ENCODE results near the gene FMO2.

Gene FMO2

GRCh38 chr1:171195767-171196166 is 10.7 kb downstream of the FMO2 start:
- no peak overlapping the region for H3K27ac ChIP-seq (replicated peaks; ENCODE audit: low read length)
- no peak overlapping the region for H3K4ac ChIP-seq (ENCODE audit: low read length)
- H3K4me3 ChIP-seq (ENCODE audit: low read length in 2 of 2): no peak overlapping the region
- peaks cover 0 to 1% of the 10 kb centered on the region in 2 donors for H3K4me1 ChIP-seq (ENCODE audit: control insufficient read depth in 2 of 2, insufficient read depth in 1 of 2, low read depth in 1 of 2, low read length in 2 of 2)
- H3K14ac ChIP-seq (ENCODE audit: low read length): no peak overlapping the region
- DNase-seq (ENCODE audit: low spot score): no peak
- H3K79me1 ChIP-seq (ENCODE audit: low read depth, low read length): no peaks in the 10 kb centered on the region
- H4K91ac ChIP-seq (ENCODE audit: low read depth, low read length, poor library complexity): no peak overlapping the region
- no peaks in the 10 kb centered on the region for H3K9me3 ChIP-seq (replicated peaks in 1 of 2; ENCODE audit: control insufficient read depth in 2 of 2, insufficient read depth in 1 of 2, low read depth in 1 of 2, low read length in 2 of 2)
- H3K18ac ChIP-seq (ENCODE audit: low read length): no peak overlapping the region
- no peak overlapping the region for H2BK120ac ChIP-seq (ENCODE audit: low read depth, low read length)
- no peaks in the 10 kb centered on the region for H3K27me3 ChIP-seq (ENCODE audit: control insufficient read depth in 3 of 3, insufficient read depth in 3 of 3, low read depth in 1 of 3, low read length in 3 of 3)
- no peak overlapping the region for H2AK5ac ChIP-seq (ENCODE audit: low read depth, low read length)
- H4K8ac ChIP-seq (ENCODE audit: low read depth, low read length): no peak overlapping the region
- no peaks in the 10 kb centered on the region for H3K36me3 ChIP-seq (replicated peaks in 1 of 2; ENCODE audit: control insufficient read depth in 2 of 2, insufficient read depth in 2 of 2, low read length in 2 of 2)
- H2BK5ac ChIP-seq (ENCODE audit: low read length): no peak overlapping the region
- H2BK15ac ChIP-seq (ENCODE audit: low read length): no peak overlapping the region
- no peak overlapping the region for H3K23ac ChIP-seq (ENCODE audit: low read depth, low read length, poor library complexity)
- no CpG with 5 or more reads among the region's 3 CpGs for WGBS, 2 donors (ENCODE audit: extremely low coverage in 2 of 2, insufficient read length in 2 of 2, insufficient replicate concordance in 1 of 2)
- no peak overlapping the region for H3K9ac ChIP-seq (ENCODE audit: low read depth, low read length, poor library complexity)
- H2AFZ ChIP-seq (ENCODE audit: low read length): no peak overlapping the region
- H3K4me2 ChIP-seq (ENCODE audit: insufficient read depth, low read length, poor library complexity, severe bottlenecking): no peak overlapping the region
- H2BK12ac ChIP-seq (ENCODE audit: low read length): no peak overlapping the region

GRCh38 chr1:171196351-171196750 is 11.3 kb downstream of the FMO2 start:
- Histone ChIP-seq H3K9ac (ENCODE audit: low read depth, low read length, poor library complexity) (no peak overlapping the region), H2BK5ac (ENCODE audit: low read length) (no peak overlapping the region), H3K27me3 (ENCODE audit: control insufficient read depth in 3 of 3, insufficient read depth in 3 of 3, low read depth in 1 of 3, low read length in 3 of 3) (no peaks in the 10 kb centered on the region), H3K23ac (ENCODE audit: low read depth, low read length, poor library complexity) (no peak overlapping the region), H3K79me1 (ENCODE audit: low read depth, low read length) (no peaks in the 10 kb centered on the region), H3K4me3 (ENCODE audit: low read length in 2 of 2) (no peak overlapping the region), H2BK120ac (ENCODE audit: low read depth, low read length) (no peak overlapping the region), H2BK15ac (ENCODE audit: low read length) (no peak overlapping the region), H2BK12ac (ENCODE audit: low read length) (no peak overlapping the region), H3K4me1 (ENCODE audit: control insufficient read depth in 2 of 2, insufficient read depth in 1 of 2, low read depth in 1 of 2, low read length in 2 of 2) (peaks cover 0 to 1% of the 10 kb centered on the region in 2 donors), H2AFZ (ENCODE audit: low read length) (no peak overlapping the region), H2AK5ac (ENCODE audit: low read depth, low read length) (no peak overlapping the region), H3K4me2 (ENCODE audit: insufficient read depth, low read length, poor library complexity, severe bottlenecking) (no peak overlapping the region), H3K4ac (ENCODE audit: low read length) (no peak overlapping the region), H3K14ac (ENCODE audit: low read length) (no peak overlapping the region), H3K18ac (ENCODE audit: low read length) (no peak overlapping the region), H4K8ac (ENCODE audit: low read depth, low read length) (no peak overlapping the region), H4K91ac (ENCODE audit: low read depth, low read length, poor library complexity) (no peak overlapping the region), H3K9me3 (replicated peaks in 1 of 2; ENCODE audit: control insufficient read depth in 2 of 2, insufficient read depth in 1 of 2, low read depth in 1 of 2, low read length in 2 of 2) (no peaks in the 10 kb centered on the region), H3K27ac (replicated peaks; ENCODE audit: low read length) (no peak overlapping the region), H3K36me3 (replicated peaks in 1 of 2; ENCODE audit: control insufficient read depth in 2 of 2, insufficient read depth in 2 of 2, low read length in 2 of 2) (no peaks in the 10 kb centered on the region)
- WGBS, 2 donors (ENCODE audit: extremely low coverage in 2 of 2, insufficient read length in 2 of 2, insufficient replicate concordance in 1 of 2): no CpG with 5 or more reads among the region's 3 CpGs
- no peak for DNase-seq (ENCODE audit: low spot score)

DNA sequence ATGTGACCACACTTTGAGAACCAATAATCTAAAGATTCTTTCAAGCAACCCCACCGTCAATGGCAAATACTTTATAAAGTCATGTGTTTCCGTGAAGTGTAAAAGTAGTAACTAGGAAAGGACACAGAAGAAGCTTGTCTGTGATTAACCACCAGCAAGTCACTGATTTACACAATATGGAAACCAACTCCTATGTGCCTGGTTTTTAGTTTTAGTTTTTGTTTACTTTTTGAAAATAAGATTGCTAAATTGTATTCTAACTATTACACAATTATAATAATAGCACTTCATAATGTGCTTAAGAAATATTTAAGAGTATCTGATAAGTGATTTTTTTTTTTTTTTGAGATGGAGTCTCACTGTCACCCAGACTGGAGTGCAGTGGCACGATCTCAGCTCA is 13.0 kb downstream of the FMO2 start:
- Histone ChIP-seq H4K8ac (ENCODE audit: low read depth, low read length) (no peak overlapping the region), H2BK120ac (ENCODE audit: low read depth, low read length) (no peak overlapping the region), H3K4me3 (ENCODE audit: low read length in 2 of 2) (no peak overlapping the region), H3K9me3 (replicated peaks in 1 of 2; ENCODE audit: control insufficient read depth in 2 of 2, insufficient read depth in 1 of 2, low read depth in 1 of 2, low read length in 2 of 2) (no peaks in the 10 kb centered on the region), H2AK5ac (ENCODE audit: low read depth, low read length) (no peak overlapping the region), H4K91ac (ENCODE audit: low read depth, low read length, poor library complexity) (no peak overlapping the region), H3K18ac (ENCODE audit: low read length) (no peak overlapping the region), H2BK5ac (ENCODE audit: low read length) (no peak overlapping the region), H2BK12ac (ENCODE audit: low read length) (no peak overlapping the region), H3K4me2 (ENCODE audit: insufficient read depth, low read length, poor library complexity, severe bottlenecking) (no peak overlapping the region), H3K4me1 (ENCODE audit: control insufficient read depth in 2 of 2, insufficient read depth in 1 of 2, low read depth in 1 of 2, low read length in 2 of 2) (no peaks in the 10 kb centered on the region), H2AFZ (ENCODE audit: low read length) (no peak overlapping the region), H3K27ac (replicated peaks; ENCODE audit: low read length) (no peak overlapping the region), H2BK15ac (ENCODE audit: low read length) (no peak overlapping the region), H3K27me3 (ENCODE audit: control insufficient read depth in 3 of 3, insufficient read depth in 3 of 3, low read depth in 1 of 3, low read length in 3 of 3) (no peaks in the 10 kb centered on the region), H3K79me1 (ENCODE audit: low read depth, low read length) (no peaks in the 10 kb centered on the region), H3K9ac (ENCODE audit: low read depth, low read length, poor library complexity) (no peak overlapping the region), H3K36me3 (replicated peaks in 1 of 2; ENCODE audit: control insufficient read depth in 2 of 2, insufficient read depth in 2 of 2, low read length in 2 of 2) (no peaks in the 10 kb centered on the region), H3K4ac (ENCODE audit: low read length) (no peak overlapping the region), H3K14ac (ENCODE audit: low read length) (no peak overlapping the region), H3K23ac (ENCODE audit: low read depth, low read length, poor library complexity) (no peak overlapping the region)
- no peak for DNase-seq (ENCODE audit: low spot score)
- no CpG with 5 or more reads among the region's 3 CpGs for whole genome bisulfite sequencing, 2 donors (ENCODE audit: extremely low coverage in 2 of 2, insufficient read length in 2 of 2, insufficient replicate concordance in 1 of 2)

DNA sequence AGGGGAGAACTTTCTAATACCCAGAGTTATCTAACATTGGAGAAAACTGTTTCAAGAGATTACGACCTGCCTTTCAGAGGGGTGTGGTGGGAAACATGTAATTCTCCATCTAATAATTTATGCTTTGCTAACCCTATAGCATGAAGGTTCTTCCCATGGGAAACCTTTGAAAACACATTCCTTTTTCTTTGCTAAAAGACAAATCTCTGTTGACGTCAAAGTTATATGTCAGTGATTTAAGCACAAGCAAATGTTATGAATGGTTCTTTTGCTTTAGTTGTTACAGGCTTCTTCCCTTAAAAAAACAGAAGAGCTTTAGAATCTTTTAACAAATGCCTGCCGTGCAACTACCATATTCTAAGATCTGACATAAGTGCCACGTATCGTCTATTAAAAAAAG is 19.2 kb downstream of the FMO2 start:
- Histone ChIP-seq H3K4me1 (ENCODE audit: control insufficient read depth in 2 of 2, insufficient read depth in 1 of 2, low read depth in 1 of 2, low read length in 2 of 2) (peaks cover 2 to 5% of the 10 kb centered on the region in 2 donors), H3K79me1 (ENCODE audit: low read depth, low read length) (no peaks in the 10 kb centered on the region), H3K4ac (ENCODE audit: low read length) (no peak overlapping the region), H3K9ac (ENCODE audit: low read depth, low read length, poor library complexity) (no peak overlapping the region), H2AFZ (ENCODE audit: low read length) (no peak overlapping the region), H2BK120ac (ENCODE audit: low read depth, low read length) (no peak overlapping the region), H4K91ac (ENCODE audit: low read depth, low read length, poor library complexity) (no peak overlapping the region), H3K36me3 (replicated peaks in 1 of 2; ENCODE audit: control insufficient read depth in 2 of 2, insufficient read depth in 2 of 2, low read length in 2 of 2) (no peaks in the 10 kb centered on the region), H2AK5ac (ENCODE audit: low read depth, low read length) (no peak overlapping the region), H3K23ac (ENCODE audit: low read depth, low read length, poor library complexity) (no peak overlapping the region), H2BK12ac (ENCODE audit: low read length) (no peak overlapping the region), H4K8ac (ENCODE audit: low read depth, low read length) (no peak overlapping the region), H3K18ac (ENCODE audit: low read length) (no peak overlapping the region), H3K27me3 (ENCODE audit: control insufficient read depth in 3 of 3, insufficient read depth in 3 of 3, low read depth in 1 of 3, low read length in 3 of 3) (no peaks in the 10 kb centered on the region), H2BK5ac (ENCODE audit: low read length) (no peak overlapping the region), H2BK15ac (ENCODE audit: low read length) (no peak overlapping the region), H3K14ac (ENCODE audit: low read length) (no peak overlapping the region), H3K4me2 (ENCODE audit: insufficient read depth, low read length, poor library complexity, severe bottlenecking) (no peak overlapping the region), H3K27ac (replicated peaks; ENCODE audit: low read length) (no peak overlapping the region), H3K9me3 (replicated peaks in 1 of 2; ENCODE audit: control insufficient read depth in 2 of 2, insufficient read depth in 1 of 2, low read depth in 1 of 2, low read length in 2 of 2) (no peaks in the 10 kb centered on the region), H3K4me3 (ENCODE audit: low read length in 2 of 2) (no peak overlapping the region)
- WGBS, 2 donors (ENCODE audit: extremely low coverage in 2 of 2, insufficient read length in 2 of 2, insufficient replicate concordance in 1 of 2): no CpG with 5 or more reads among the region's 5 CpGs
- DNase-seq (ENCODE audit: low spot score): no peak
